Esophagus muscularis mucosa (tissue), 4 donors: ENCODE results near the gene YLPM1. TPM values are rescaled to one million over a fixed set of nuclear protein-coding genes. Genes with fewer than 3 reads are reported as not detected.

ENCODE experiments used
- DNase-seq: peaks from one replicate; pipeline ENCODE4 v3.0.0-alpha.2; 2017; ENCODE audit errors: extremely low spot score
- H3K27ac ChIP-seq, 4 donors: fragments of 200-600 bp; sonication (generic); replicated peaks in 1 of 4; 1 replicate in 3 of 4; 2 replicates in 1 of 4; pipeline ENCODE4 v1.5.1; 2016 to 2019; ENCODE audit warnings: mild to moderate bottlenecking in 1 of 4
- H3K27me3 ChIP-seq, 4 donors: fragments of 200-600 bp; sonication (generic); one replicate each; pipeline versions ENCODE4 v1.5.1 to v1.6.0; 2016 to 2019
- H3K36me3 ChIP-seq, 4 donors: fragments of 200-600 bp; sonication (generic); one replicate each; pipeline ENCODE4 v1.5.1; 2016 to 2019
- H3K4me1 ChIP-seq, 4 donors: fragments of 200-600 bp; sonication (generic); one replicate each; pipeline ENCODE4 v1.5.1; 2016 to 2019
- H3K4me3 ChIP-seq, 4 donors: fragments of 200-600 bp; sonication (generic); 1 replicate in 2 of 4; 2 replicates in 2 of 4; pipeline ENCODE4 v1.5.1; 2016 to 2019; ENCODE audit warnings: mild to moderate bottlenecking in 4 of 4, moderate library complexity in 1 of 4
- H3K9me3 ChIP-seq, 4 donors: fragments of 200-600 bp; sonication (generic); 1 replicate in 3 of 4; 2 replicates in 1 of 4; pipeline ENCODE4 v1.5.1; 2016 to 2019
- EP300 ChIP-seq: sonication (generic); formaldehyde crosslinking; IDR thresholded peaks from one replicate; pipeline ENCODE4 v1.6.1; 2017; ENCODE audit warnings: antibody characterized with exemption
- POLR2A ChIP-seq: fragments of 450-650 bp; IDR thresholded peaks from one replicate; pipeline ENCODE4 v1.6.1; 2017; ENCODE audit warnings: antibody characterized with exemption, moderate library complexity, mild to moderate bottlenecking, low read depth
- POLR2AphosphoS5 ChIP-seq, 2 donors: sonication (generic); formaldehyde crosslinking; IDR thresholded peaks; one replicate each; pipeline ENCODE4 v1.6.1; 2017; ENCODE audit warnings: antibody characterized with exemption in 2 of 2
- WGBS: methylation state at CpG from one replicate; pipeline ENCODE4 v1.1.5; 2018; 5-methylcytosine and 5-hydroxymethylcytosine counted together
- intact Hi-C: fragments of 100-400 bp; cut with DNase I; formaldehyde crosslinking; loops from one replicate; pipeline ENCODE4 v1.15.1; 2023
- total RNA-seq, 4 donors: library from RNA; depleted of rRNA; stranded (reverse); fragments of >200 nt; gene quantifications; one replicate each; pipeline versions ENCODE4 v1.1.0 to v1.2.1, GENCODE V29; 2016
- TF ChIP-seq, protein P1 (sequence below), 3 experiments: fragments of 200-600 bp in 2 of 3; fragments of 450-650 bp in 1 of 3; sonication (generic) in 2 of 3; IDR thresholded peaks; one replicate each; pipeline ENCODE4 v1.5.1; 2017 to 2019; ENCODE audit warnings: antibody characterized with exemption in 3 of 3, mild to moderate bottlenecking in 2 of 3, moderate library complexity in 1 of 3

YLPM1 gene
- total RNA-seq, 4 donors from 2014 or later, result 31.0 to 47.2 (median 36.0) TPM

DNA sequence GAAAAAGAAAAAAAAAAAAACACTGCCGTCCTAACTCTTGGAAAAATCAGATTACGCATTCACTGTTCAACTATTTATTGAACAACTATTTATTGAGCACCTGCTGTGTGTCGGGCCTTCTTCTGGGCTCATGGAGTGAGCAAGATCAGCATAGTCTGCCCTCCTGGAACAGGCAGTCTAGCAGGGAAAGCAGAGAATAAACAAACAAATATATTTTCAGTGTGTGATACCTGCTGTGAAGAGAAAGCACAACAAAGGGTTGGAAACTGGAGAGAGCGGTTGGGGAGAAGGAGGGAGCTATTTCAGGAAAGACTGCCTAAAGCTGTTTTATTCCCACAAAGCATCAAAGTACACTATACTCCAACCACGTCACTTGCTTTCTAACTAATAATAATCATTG is 102.0 kb downstream of the YLPM1 start:
- TF ChIP-seq POLR2AphosphoS5 (IDR thresholded peaks at IDR 0.05) (no peak), EP300 (no peak), POLR2A (no peak)
- TF ChIP-seq, protein P1, sequence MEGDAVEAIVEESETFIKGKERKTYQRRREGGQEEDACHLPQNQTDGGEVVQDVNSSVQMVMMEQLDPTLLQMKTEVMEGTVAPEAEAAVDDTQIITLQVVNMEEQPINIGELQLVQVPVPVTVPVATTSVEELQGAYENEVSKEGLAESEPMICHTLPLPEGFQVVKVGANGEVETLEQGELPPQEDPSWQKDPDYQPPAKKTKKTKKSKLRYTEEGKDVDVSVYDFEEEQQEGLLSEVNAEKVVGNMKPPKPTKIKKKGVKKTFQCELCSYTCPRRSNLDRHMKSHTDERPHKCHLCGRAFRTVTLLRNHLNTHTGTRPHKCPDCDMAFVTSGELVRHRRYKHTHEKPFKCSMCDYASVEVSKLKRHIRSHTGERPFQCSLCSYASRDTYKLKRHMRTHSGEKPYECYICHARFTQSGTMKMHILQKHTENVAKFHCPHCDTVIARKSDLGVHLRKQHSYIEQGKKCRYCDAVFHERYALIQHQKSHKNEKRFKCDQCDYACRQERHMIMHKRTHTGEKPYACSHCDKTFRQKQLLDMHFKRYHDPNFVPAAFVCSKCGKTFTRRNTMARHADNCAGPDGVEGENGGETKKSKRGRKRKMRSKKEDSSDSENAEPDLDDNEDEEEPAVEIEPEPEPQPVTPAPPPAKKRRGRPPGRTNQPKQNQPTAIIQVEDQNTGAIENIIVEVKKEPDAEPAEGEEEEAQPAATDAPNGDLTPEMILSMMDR (IDR thresholded peaks at IDR 0.05), result no peak
- no peaks in the 10 kb centered on the region for H3K27me3 ChIP-seq
- WGBS, result 91% methylated on average over 5 of the region's 5 CpGs
- H3K4me1 ChIP-seq, result peaks cover 0 to 10% (median 10%) of the 10 kb centered on the region in 4 donors
- H3K4me3 ChIP-seq, result no peak overlapping the region
- H3K36me3 ChIP-seq, result no peaks in the 10 kb centered on the region
- DNase-seq, result no peak
- intact Hi-C loops, result no loop called here
- H3K27ac ChIP-seq, result no peak overlapping the region
- no peaks in the 10 kb centered on the region for H3K9me3 ChIP-seq

DNA sequence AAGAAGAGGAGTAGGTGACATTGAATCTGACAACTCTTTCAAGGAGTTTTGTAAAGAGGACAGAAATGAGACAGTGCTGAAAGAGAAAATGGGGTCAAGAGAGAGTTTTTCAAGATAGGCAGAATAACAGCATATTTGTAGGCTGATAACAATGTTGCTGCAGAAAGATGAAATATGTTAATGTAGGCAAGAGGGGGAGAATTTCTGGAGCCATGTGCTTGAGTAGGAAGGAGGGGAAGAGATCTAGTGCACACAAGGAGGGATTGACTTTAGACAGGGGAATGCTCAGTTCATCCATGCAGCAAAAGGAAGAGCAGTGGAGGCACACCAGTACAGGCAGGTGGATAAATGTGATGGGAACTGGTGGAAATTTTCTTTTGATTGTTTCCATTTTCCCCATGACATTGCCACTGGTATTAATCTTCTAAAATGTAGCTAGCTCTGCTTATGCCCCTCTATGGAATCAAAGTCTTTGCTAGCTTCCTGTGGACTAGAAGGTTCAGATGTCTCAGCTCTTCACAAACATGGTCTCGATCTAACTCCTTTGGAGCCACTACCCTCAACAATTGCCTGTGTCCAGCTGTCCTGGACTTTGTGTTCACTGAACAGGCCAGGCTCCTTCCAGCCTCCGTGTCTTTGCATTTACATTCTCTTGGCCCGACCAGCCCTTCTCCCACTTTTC is 103.7 kb downstream of the YLPM1 start:
- Histone ChIP-seq H3K27me3 (no peaks in the 10 kb centered on the region), H3K9me3 (no peaks in the 10 kb centered on the region), H3K4me1 (no peaks in the 10 kb centered on the region), H3K4me3 (no peak overlapping the region), H3K36me3 (no peaks in the 10 kb centered on the region), H3K27ac (no peak overlapping the region)
- no peak for DNase-seq
- TF ChIP-seq EP300 (no peak), POLR2A (no peak), POLR2AphosphoS5 (IDR thresholded peaks at IDR 0.05) (no peak)
- TF ChIP-seq, protein P1 (IDR thresholded peaks at IDR 0.05), result no peak
- intact Hi-C loops, result no loop called here
- WGBS, result 79% methylated on average over 3 of the region's 3 CpGs

DNA sequence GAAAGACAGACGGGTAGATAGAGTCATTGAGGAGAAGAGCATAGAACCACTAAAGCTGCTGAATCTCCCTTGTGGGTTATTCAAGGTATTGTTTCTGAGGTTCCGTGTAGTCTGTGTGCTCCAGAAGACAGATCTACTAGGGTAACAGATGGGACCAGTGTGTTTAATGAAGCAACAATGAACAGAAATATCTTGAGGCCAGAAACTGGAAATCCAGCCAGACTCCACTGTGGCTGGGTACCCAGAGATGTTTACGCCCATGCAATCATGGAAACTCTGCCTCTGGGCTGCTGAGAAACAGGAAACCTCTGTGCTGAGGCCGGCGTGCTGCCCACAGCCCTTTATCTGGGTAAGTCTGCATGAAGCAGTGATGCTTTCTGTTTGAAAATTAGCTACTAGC is 104.6 kb downstream of the YLPM1 start:
- intact Hi-C loops, result no loop called here
- H3K9me3 ChIP-seq, result no peaks in the 10 kb centered on the region
- H3K4me1 ChIP-seq, result no peaks in the 10 kb centered on the region
- H3K4me3 ChIP-seq, result no peak overlapping the region
- H3K27me3 ChIP-seq, result no peaks in the 10 kb centered on the region
- H3K36me3 ChIP-seq, result no peaks in the 10 kb centered on the region
- 47% methylated on average over 5 of the region's 5 CpGs for WGBS
- no peak for DNase-seq
- H3K27ac ChIP-seq, result no peak overlapping the region
- TF ChIP-seq POLR2A, result no peak
- TF ChIP-seq POLR2AphosphoS5 (IDR thresholded peaks at IDR 0.05), result peak in 1 of 2 donors; percentile 13

DNA sequence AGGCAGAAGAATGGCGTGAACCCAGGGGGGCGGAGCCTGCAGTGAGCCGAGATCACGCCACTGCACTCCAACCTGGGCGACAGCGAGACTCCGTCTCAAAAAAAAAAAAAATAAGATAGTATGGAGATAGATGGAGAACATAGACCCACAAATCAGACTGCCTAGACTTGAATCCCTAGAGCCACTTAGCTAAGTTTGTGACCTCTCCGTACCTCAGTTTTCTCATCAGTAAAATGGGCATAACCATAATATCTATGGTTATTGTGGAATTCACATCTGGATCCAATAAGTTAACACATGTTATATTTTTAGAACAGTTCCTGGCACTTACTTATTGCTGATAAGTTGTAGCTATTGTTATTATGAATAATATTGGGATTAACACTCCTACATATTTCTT is 105.6 kb downstream of the YLPM1 start:
- H3K4me3 ChIP-seq, result no peak overlapping the region
- H3K27ac ChIP-seq, result no peak overlapping the region
- no peaks in the 10 kb centered on the region for H3K27me3 ChIP-seq
- TF ChIP-seq, protein P1 (IDR thresholded peaks at IDR 0.05), result no peak
- TF ChIP-seq POLR2AphosphoS5 (IDR thresholded peaks at IDR 0.05) (no peak), POLR2A (no peak), EP300 (no peak)
- 91% methylated on average over 8 of the region's 8 CpGs for WGBS
- no peaks in the 10 kb centered on the region for H3K4me1 ChIP-seq
- no peaks in the 10 kb centered on the region for H3K9me3 ChIP-seq
- DNase-seq, result no peak
- no peaks in the 10 kb centered on the region for H3K36me3 ChIP-seq
- intact Hi-C loops, result no loop called here

DNA sequence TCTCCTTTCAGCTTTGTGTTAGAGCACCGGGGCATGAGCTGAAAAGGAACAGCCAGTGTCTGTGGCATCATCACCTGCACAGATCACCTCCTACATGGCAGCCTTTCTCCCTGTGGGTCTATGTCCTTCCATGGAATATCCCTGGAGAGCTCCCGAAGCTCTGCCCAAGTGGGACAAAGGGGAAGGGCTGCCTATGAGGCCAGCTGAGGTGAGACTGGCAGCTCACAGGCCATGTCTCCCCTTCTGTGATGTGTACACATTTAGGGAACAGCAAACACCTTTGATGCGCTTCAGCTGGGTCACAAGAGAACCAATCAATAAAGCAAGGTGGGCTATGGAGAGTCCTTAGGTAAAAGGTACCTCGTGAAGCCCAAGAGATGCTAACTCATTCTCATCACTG is 108.7 kb downstream of the YLPM1 start:
- intact Hi-C loops, result no loop called here

More for the DNA sequence above, 108.7 kb downstream of the YLPM1 start:
- DNase-seq, result no peak
- no peaks in the 10 kb centered on the region for H3K36me3 ChIP-seq
- no peak overlapping the region for H3K4me3 ChIP-seq
- TF ChIP-seq EP300 (no peak), POLR2AphosphoS5 (IDR thresholded peaks at IDR 0.05) (no peak), POLR2A (no peak)
- TF ChIP-seq, protein P1 (IDR thresholded peaks at IDR 0.05), result no peak
- no peaks in the 10 kb centered on the region for H3K27me3 ChIP-seq
- no peaks in the 10 kb centered on the region for H3K9me3 ChIP-seq
- peaks cover 0 to 3% (median 0%) of the 10 kb centered on the region in 4 donors for H3K4me1 ChIP-seq
- no peak overlapping the region for H3K27ac ChIP-seq
- WGBS, result 98% methylated on average over 4 of the region's 4 CpGs
